ENCODE data around the gene C13orf46. TPM values are rescaled to one million over a fixed set of nuclear protein-coding genes. Genes with fewer than 3 reads are reported as not detected.

Gene C13orf46
- total RNA-seq, 1 donor from 2014 or later: 0.16 TPM

DNA sequence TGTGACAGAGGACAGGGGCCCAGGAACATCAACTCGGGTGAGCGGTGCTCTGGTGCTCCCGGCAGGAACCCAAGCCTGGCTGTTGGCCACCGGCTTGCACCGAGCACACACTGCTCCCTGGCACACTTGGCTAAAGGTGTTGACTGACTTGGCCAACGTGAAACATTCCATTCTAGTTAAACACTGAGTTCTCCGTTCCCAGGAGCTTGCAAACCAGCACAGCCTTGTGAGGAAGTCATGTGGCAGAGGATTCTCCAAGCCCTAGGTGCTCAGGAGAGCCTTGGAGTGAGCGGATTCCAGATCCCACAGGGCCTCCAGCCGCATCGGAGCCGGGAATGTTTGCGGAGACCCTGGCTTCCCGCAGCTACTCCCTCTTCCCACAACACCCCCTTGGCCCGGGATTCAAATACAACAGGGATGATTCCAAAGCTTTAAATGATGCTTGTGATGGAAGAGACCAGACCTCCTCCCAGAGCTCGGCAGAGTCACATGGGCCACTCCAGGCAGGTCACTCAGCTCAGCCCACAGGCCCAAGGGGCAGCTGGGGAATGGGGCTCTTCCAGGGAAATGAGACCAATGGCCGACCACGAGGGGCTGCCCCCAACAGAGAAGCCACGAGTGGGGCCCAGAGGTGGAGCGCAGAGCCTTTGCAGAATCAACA lies 2.9 kb downstream of the C13orf46 start:
- DNase-seq: no peak

DNA sequence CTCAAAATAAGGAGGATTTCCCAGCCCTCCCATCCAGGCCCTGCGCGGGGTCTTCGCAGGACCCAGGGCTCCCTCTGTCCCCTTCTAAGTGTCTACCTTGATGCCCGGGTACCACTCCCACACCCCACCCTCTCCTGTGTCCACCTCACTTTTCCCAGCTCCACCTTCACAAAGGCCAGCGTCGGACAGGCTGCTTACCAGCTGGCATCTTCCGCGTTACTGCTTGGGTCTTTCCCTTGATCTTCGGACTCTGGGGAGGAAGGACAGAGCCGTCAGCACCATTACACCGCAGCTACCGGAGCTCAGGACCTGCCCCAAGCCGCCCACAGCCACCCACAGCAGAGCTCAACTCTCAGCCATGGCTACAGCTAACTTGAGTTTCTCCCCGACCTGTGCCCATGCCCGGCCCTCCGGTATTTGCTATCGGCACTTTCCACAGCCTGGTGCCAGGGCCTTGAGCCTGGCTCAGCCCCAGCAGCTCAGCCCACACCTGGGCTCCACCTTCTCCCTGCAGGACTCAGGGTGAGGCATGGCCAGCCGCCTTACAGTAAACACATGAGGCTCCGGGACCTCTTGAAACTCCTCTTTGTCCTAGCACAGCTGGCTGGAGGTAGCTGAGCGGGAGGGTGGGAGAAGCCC lies 3.8 kb downstream of the C13orf46 start:
- no peak for DNase-seq

DNA sequence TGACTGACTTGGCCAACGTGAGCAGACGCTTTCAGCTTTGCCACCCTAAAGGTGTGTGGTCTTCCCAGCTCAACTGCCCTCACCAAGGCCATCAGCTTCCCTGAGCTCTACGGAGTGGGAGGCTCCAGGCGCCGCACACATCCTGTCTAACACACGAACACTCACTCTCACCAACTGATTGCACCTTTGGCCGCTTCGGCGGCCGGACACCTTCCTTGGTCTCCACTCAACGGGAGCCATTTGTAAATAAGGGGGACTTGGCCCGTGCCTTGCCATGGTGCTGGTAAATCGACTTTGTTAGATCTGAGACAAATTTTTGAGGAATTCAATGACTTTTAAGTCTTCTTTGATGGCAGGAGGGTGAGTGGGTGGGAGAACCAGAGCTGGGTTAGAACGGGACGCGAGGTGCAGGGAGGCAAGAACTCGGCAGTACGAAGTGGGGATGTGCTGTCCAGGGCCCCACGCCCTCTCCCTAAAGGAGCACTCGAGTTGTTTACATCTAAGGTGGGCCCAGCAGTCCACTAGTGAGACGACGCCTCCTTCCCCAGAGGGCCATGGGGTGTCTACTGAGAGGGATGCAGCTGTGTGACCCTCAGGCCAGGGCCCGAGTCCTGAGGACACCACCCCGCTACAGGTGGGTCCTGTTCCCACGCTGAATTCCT lies 4.4 kb downstream of the C13orf46 start:
- no peak for DNase-seq

DNA sequence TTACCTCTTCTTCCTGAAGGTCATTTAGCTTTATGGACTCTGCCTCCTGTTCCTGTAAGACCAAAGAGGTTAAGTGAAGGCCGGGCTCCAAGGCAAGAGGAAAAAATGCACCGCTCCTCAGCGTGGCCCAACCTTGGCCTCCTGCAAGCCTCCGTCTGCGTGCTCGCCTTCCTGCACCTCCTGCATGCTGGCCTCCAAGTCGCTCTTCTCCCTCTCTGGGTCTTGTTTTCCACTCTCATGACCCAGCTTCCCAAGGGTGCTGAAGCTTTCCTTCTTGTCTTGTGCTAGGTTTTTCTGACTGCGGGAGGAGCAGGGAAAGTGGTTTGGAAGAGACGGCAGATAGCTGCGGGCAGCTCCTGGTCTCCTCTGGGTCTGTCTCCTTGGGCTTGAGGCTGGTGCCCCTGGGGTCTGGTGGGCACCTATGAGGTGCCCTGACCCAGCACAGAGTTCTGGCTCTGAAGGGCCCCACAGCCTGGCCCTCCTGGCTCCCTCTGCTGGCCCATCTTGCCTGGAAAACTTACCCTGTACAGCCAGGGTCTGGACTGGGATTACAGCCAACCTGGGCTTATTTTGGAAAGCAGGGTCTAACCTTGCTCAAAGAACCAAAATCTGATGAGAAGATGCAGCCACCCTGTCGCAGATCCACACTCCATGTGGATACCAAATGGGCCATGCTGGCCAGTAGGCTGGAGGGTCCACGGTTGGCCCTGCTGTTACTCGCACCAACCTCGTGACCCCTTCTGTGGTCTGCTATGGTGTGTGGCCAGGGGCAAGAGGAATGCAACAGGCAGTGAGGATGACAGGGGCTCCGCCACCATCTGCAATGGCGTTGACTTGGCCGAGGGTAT lies 5.2 kb downstream of the C13orf46 start:
- no peak for DNase-seq

DNA sequence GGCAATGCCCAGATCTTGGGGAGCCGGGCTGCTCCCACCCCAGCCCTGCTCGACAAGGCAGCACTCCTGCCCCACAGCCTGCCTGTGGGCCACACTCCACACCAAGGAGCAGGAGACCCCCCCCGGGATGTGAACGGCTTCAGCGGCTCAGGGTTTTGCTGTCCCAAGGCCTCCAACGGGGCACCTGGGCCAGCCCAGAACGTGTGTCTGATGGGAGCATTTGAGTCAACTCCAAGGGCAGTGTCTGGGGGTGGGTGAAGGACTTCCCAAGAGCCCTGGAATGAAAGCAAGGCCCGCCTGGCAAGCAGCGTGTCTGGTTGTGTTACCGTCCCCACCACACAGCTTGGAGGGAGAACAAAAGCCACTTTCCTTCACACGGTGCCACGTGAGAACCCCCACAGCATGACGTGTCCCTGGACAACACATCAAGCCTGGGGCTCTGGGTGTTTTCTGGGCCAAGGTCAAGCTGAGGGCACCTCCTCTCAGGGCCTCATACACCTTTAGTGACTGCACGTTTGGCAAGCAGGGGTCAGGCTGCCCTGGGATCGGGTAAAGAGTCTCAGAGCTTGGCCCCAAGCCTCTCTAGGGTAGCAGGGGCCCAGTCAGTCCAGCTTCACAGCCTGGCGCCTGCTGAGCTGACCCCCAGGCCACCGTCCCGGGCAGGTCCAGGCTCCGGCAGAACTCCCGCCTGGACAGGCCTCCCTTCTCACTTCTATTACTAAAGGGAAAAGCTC lies 6.0 kb downstream of the C13orf46 start:
- no peak for DNase-seq

DNA sequence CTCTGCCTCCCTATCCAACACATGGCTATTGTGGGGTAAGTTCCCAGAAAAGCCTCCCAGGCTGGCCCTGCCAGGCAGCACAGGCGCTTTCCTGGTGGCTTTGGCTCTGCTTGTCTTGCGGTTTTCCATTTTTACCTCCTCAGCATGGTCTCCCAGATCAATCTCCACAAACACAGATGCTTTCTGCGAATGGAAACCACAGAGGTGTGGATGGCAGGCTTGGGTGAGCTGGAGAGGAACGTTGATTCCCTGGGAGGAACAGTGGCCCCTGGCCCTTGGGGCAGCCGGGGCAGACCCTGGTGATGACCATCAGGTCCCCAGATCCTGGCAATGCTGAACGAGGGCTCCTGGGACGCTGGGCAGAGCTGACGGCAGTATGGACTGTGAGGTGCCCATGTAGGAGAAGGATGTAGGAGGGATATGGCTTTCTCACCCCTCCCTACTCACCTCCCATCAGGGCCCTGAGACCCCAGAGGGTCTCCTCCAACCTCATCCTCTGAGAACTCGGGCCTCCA lies 6.6 kb downstream of the C13orf46 start:
- no peak for DNase-seq

DNA sequence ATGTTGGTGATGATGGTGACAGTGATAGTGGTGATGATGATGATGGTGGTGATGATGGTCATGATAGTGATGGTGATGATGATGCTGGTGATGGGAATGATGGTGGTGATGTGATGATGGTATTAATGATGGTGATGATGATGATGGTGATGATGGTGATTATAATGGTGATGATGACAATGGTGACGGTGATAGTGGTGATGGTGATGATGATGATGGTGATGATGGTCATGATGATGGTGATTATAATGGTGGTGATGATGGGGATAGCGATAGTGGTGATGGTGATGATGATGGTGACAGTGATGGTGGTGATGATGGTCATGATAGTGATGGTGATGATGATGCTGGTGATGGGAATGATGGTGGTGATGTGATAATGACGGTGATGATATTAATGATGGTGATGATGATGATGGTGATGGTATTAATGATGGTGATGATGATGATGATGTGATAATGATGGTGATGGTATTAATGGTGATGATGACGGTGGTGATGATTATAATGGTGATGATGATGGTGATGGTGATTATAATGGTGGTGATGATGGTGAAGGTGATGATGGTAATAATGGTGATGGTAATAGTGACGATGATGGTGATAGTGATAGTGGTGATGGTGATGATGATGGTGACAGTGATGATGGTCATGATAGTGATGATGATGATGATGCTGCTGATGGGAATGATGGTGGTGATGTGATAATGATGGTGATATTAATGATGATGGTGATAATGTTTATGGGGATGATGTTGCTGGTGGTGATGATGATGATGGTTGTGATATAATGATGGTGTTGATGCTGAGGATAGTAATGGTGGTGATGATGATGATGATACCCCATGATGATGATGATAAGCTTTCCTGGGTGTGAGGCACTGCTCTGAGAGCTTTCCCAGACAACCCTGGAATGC lies 7.7 kb downstream of the C13orf46 start:
- DNase-seq: no peak

DNA sequence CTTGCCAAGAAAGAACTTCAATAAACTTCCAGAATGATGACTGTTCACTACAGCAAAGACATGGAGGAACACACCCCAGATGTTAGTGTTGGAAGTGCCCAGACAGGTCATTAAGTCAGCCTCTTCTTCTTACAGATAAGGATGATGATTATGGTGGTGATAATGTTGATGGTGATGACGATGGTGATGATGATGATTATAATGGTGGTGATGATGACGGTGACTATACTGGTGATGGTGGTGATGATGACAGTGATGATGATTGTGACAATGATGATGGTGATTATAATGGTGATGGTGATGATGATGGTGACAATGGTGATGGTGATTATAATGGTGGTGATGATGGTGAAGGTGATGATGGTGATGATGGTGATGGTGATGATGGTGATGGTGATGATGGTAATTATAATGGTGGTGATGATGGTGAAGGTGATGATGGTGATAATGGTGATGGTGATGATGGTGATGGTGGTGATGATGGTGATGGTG lies 8.4 kb downstream of the C13orf46 start:
- DNase-seq: no peak

DNA sequence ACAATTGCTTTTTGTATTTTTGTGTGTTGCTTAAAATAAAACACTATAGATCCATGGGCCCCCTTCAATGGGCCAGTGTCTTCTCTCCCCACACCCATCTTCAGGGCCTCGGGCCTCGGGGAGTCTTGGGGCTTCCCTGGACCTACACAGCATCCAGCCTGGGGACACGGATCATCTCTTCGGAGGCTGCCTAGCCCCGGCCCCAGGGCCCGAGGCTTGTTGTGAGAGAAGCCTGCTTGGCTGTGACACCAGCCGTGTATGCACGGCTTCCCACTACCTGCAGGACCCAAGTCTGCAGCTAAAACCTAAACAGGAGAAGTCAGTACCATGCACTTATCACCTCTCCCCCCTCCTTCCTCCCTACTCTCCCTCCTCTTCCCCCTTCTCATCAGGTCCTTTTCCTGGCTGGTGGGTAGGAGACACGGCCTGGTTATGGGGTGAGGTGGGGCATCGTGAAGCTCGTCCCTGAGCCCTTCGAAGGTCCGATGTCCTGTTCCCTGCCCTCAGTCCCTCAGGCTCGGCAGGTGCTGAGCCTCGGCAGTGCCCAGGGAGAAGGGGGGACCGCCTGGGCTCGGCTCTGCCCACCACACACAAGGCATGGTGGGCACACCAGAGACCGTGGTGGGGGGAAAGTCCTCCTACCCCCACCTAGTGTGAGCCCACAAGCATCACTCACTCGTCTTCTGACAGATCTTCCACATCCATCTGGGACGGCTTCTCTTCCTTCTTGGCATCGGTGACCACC lies 9.5 kb downstream of the C13orf46 start:
- DNase-seq: no peak

DNA sequence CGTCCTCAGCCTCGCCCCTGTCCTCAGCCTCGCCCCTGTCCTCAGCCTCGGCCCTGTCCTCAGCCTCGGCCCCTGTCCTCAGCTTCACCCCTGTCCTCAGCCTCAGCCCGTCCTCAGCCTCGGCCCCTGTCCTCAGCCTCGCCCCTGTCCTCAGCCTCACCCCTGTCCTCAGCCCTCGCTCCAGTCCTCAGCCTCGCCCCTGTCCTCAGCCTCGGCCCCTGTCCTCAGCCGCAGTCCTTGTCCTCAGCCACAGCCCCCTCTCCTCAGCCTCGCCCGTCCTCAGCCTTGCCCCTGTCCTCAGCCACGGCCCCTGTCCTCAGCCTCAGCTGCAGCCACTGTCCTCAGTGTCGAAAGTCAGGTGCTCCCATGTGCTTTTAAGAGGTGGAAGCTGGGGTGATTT lies 10.5 kb downstream of the C13orf46 start:
- no peak for DNase-seq

DNA sequence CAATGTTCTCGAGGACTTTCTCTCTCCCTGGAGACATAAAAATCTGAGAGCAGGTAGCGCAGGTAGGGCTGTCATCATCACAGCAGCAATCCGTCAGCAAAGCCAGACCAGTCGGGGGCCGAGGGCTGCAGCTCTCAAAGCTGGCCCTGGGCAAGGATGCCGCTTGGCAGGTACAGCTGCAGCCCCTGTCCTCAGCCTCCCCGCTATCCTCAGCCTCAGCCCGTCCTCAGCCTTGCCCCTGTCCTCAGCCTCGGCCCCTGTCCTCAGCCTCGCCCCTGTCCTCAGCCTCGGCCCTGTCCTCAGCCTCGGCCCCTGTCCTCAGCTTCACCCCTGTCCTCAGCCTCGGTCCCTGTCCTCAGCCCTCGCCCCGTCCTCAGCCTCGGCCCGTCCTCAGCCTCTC lies 10.9 kb downstream of the C13orf46 start:
- no peak for DNase-seq

DNA sequence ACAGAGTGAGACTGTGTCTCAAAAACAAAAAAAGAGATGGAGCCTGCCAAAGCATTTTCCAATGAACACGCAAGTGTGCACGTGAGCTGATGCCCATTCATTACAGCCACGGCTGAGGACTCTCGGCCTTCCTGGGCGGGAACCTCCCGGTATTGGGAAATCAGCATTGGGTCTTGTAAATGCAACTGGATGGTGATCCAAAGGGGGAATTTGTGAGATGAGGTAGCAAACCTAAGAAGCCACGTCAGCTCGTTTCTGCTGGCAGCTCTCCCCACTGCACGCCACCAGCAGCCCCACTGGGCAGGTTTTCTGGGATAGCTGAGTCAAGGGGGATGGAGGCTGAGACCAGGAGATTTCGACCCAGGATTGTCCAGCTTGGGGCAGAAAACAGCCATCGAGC lies 11.5 kb downstream of the C13orf46 start:
- no peak for DNase-seq

DNA sequence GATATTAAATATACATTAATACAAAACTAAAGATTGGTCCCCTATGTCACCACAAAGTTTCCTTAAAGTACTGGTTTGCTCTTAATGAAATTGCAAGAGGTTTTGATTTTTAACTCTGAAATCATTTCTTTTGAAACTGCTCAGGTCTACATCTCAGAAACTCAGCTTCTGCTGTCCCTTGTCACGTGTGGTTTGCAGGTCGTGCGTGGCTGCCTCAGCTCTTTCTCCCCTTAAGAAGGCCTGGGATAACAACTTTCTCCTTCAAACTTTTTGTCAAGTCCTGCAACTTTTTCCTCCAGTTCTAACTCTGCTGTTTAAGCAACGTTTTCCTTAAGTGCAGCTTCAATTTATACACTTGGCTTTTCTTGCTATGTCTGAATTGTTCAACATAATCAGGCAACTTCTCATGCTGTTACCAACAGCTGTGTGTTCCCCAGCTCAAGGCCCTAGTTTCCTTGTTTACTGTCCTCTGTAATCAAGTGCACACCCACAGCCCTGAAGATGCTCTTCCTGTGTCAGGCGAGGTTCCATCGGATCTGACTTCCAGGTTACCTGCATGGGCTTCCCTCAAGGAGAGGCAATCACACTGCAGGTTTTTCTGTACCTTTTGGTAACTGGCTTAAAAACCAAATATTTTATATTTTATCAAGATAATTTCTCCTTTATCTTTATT lies 13.5 kb downstream of the C13orf46 start:
- no peak for DNase-seq

DNA sequence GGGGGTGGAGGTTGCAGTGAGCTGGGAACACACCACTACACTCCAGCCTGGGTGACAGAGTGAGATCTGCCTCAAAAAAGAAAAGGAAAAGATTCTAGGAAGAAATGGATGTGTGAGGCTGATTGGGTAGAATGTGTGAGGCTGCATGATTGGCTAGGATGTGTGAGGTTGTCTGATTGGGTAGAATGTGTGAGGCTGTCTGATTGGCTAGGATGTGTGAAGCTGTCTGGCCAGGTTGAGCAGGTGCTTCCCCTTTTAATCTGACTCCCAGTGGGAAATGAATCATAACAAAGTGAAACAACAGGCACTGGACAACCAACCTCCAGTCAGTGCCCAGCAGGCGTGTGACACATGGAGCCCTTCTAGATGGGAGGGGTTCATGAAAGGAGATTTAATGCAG lies 14.7 kb downstream of the C13orf46 start:
- no peak for DNase-seq

DNA sequence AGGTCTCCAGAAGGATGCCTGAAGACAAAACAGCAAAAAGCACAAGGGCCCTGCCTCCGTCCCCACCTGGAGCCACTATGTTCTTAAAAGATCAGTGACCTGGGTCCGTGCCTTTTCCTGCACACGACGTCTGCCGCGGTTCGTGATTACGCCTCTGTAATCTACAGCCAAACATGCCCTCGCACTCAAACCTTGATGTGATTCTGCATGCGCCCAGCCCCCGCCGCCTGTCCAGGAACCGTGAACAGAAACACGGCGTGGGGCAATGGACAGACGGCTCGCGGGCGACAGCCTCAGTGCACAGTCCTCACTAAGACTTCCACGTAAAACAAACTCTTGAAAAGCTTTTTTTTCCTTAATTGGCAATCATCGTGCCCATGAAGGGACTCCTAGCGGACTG lies 15.5 kb downstream of the C13orf46 start:
- DNase-seq: no peak

DNA sequence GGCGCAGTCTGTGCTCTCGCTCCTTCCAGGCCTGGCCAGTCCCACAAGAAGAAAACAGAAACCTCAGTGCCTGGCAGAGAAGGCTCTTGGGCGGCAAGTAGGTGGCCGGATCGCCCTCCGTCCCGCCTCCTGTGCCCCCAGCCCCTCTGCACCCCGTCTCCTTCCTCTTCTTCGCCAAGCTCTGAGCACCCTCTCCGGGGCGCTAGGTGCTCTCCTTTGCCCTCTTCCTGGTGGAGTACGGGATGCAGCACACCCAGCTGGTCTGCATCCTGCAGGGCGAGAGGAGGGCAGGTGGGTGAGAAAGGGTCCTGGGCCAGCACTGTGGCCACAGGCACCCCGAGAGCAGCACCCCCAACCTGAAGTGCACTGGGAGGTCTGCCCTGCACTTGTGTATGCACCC lies 17.3 kb downstream of the C13orf46 start:
- no peak for DNase-seq

DNA sequence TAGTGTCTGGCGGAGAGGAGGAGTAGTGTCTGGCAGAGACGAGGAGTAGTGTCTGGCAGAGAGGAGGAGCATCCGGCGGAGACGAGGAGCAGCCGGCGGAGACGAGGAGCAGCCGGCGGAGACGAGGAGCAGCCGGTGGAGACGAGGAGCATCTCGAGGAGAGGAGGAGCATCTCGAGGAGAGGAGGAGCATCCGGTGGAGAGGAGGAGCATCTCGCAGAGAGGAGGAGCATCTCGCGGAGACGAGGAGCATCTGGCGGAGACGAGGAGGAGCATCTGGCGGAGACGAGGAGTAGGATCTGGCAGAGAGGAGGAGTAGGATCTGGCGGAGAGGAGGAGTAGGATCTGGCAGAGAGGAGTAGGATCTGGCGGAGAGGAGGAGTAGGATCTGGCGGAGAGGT lies 18.2 kb downstream of the C13orf46 start:
- DNase-seq: no peak

DNA sequence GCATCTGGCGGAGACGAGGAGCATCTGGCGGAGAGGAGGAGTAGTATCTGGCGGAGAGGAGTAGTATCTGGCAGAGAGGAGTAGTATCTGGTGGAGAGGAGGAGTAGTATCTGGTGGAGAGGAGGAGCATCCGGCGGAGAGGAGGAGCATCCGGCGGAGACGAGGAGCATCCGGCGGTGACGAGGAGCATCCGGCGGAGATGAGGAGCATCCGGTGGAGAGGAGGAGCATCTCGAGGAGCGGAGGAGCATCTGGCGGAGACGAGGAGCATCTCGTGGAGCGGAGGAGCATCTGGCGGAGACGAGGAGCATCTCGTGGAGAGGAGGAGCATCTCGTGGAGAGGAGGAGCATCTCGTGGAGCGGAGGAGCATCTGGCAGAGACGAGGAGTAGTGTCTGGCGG lies 18.6 kb downstream of the C13orf46 start:
- DNase-seq: no peak

All from occipital lobe (tissue), 2 donors.